SKM-1 treated with dmso at 0.1 percent for 144 hours (cell line): ENCODE measurements around the gene OR2M3.
"Not testable (repeated sequence)": the region's sequence is repeated elsewhere in the genome, so short reads cannot be mapped to it uniquely, and the experiment has no call there.

Experiments
- DNase-seq: peaks from one replicate; lab custom pipeline; 2025; ENCODE audit not compliant: unreplicated experiment; lab: John Stamatoyannopoulos, UW

Gene OR2M3, protein sequence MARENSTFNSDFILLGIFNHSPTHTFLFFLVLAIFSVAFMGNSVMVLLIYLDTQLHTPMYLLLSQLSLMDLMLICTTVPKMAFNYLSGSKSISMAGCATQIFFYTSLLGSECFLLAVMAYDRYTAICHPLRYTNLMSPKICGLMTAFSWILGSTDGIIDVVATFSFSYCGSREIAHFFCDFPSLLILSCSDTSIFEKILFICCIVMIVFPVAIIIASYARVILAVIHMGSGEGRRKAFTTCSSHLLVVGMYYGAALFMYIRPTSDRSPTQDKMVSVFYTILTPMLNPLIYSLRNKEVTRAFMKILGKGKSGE

GRCh38 chr1:248196965-248197364, at the start of gene OR2M3:
Gene OR2M3, plus strand, starts transcription at chr1:248197265. Its CDS starts 5,803 bp downstream, at chr1:248203068.
- DNase-seq: no peak

- DNase-seq: no peak
Observed at GRCh38 chr1:248152056-248152827, 44.8 kb upstream of the OR2M3 start.

DNA sequence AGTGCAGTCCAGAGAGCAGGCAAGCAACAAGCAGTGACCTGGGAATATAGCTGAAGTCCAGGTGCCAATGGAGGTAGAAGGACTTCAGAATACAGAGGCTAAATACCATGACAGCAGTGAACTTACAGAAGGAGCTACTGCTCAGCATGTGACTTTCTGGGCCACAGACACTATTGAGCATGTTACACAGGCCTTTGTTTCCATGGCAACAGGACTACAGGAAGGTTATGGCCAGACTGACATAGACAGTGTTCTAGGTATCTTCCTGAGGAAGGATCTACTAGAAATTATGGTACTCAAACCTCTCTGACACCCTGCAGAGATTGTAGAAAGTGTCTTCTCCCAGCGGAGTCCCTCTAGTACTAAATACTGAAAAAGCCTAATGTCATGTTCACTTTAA, 41.1 kb upstream of the OR2M3 start:
- DNase-seq: no peak

- no peak for DNase-seq
Observed at GRCh38 chr1:248158758-248159157, 38.3 kb upstream of the OR2M3 start.

GRCh38 chr1:248164031-248164430, 33.0 kb upstream of the OR2M3 start:
- no peak for DNase-seq

DNA sequence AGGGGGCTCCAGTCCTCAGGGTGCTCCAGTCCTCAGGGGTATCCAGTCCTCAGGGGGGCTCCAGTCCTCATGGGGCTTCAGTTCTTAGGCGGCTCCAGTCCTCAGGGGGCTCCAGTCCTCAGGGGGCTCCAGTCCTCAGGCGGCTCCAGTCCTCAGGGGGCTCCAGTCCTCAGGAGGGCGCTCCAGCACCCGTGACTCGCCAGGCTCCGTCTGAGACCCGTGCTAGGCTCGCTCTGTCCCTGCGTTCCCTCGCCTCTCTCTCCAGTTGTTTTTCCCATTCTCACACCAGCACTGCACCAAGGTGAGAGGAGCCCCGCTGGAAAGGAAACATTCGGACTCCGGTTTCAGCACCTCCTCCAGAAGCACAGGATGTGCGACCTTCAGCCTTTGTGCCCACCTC, 31.9 kb upstream of the OR2M3 start:
- no peak for DNase-seq

GRCh38 chr1:248174521-248174920, 22.5 kb upstream of the OR2M3 start, which contains the start of gene OR2M2:
Gene OR2M2, plus strand, starts transcription at chr1:248174821. Its CDS starts 5,165 bp downstream, at chr1:248179986.
- no peak for DNase-seq

DNA sequence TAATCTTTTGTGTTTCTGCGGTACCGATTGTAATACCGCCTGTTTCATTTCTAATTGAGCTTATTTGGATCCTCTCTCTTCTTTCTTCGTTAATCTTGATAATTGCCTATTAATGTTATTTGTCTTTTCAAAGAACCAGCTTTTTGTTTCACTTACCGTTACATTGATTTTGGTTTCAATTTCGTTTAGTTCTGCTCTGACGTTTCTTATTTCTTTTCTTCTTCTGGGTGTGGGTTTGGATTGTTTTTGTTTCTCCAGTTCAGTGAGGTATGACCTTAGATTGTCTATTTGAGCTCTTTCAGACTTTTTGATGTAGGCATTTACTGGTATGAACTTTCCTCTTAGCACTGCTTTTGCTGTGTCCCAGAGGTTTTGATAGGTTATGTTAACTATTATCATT, 13.1 kb upstream of the OR2M3 start:
- DNase-seq: no peak

DNA sequence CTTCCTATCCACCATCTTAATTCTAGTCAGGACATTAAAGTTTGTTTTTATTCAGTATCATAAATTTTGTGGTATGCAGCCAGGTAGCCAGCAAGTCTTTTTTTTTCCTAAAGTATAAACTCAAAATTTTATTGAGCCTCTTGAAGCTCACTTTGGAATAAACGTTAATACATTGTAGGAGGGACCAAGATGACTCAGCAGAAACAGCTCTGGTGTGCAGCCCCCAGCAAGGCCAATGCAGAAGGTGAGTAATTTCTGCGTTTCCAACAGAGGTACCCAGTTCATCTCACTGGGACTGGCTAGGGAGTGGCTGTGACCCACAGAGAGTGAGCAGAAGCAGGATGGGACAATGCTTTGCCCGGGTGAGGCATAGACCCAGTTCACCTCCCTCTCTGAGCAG, 9.7 kb upstream of the OR2M3 start:
- no peak for DNase-seq

- no peak for DNase-seq
Observed at GRCh38 chr1:248189026-248189425, 8.0 kb upstream of the OR2M3 start.

DNA sequence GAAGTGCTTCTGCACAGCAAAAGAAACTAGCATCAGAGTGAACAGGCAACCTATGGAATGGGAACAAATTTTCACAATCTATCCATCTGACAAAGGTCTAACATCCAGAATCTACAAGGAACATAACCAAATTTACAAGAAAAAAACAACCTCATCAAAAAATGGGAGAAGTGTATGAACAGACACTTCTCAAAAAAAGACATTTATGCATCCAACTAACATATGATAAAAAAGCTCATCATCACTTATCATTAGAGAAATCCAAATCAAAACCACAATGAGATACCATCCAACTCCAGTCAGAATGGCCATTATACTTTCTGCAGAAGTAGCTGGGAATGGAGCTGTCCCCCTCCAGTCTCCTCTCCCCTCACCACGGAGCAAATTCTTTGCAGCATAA, 2.9 kb upstream of the OR2M3 start:
- no peak for DNase-seq

DNA sequence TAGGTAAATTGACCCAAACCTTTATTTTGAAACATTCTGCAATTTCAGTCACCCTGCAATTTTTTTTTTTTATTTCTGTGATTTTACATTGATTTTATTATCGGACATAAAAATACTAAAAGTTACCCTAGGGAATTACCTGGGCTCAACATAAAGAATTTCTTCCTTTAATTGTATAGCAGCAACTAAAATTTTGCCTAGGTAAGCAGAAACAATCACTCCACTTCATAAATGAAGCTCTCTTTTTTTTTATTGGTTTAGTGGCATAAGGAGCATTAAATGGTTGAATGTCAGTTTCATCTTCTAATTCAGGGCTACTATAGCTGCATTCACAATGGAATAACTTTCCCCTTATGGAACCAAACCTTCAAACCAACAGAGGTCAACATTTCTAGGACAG, 18.8 kb downstream of the OR2M3 start:
- DNase-seq: no peak

DNA sequence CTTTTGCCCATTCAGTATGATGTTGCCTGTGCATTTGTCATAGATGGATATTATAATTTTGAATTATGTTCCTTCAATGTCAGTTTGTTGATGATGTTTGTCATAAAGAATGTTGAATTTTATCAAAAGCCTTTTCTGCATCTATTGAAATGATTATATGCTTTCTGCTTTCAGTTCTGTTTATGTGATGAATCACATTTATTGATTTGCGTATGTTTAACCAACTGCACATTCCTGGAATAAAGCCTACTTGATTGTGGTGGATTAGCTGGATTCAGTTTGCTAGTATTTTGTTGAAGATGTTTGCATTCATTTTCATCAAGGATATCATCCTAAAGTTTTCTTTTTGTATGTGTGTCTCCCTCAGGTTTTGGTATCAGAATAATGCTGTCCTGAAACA, 28.5 kb downstream of the OR2M3 start:
- no peak for DNase-seq

GRCh38 chr1:248229360-248229908, 32.4 kb downstream of the OR2M3 start:
- DNase-seq: no peak

DNA sequence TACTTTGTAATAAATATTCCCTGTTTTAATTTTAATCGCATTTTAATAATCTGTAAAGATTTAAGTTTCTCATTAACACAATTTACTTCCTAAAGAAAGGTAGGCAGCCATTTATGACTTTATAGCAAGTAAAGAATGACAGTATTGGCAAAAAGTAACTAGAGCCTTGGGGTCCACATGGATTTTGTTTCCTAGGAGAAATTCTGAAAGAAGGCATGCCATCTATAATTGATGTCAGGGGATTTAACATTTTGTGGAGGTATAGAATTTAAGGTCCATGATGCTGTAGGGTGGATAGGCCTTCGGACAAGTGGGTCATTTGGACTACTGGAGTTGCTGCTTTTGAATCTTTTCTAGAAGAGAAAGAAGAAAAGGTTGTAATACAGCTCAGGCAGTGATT, 34.1 kb downstream of the OR2M3 start, which contains the start of gene OR2M4:
Gene OR2M4, plus strand, starts transcription at position 301 of the 400 bp plus-strand sequence. CDS start 7,512 bp downstream, outside the sequence.
- DNase-seq: no peak

DNA sequence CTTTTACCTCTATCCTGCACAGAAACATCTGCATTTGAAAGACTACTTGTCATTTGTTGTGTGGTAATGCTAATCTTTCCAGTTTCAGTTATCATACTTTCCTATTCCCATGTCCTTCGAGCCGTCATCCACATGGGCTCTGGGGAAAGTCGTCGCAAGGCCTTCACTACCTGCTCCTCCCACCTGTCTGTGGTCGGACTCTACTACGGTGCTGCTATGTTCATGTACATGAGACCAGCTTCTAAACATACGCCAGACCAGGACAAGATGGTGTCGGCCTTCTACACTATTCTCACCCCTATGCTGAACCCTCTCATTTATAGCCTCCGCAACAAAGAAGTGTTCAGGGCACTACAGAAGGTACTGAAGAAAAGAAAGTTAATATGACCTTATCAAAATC, 42.4 kb downstream of the OR2M3 start:
- DNase-seq: no peak

DNA sequence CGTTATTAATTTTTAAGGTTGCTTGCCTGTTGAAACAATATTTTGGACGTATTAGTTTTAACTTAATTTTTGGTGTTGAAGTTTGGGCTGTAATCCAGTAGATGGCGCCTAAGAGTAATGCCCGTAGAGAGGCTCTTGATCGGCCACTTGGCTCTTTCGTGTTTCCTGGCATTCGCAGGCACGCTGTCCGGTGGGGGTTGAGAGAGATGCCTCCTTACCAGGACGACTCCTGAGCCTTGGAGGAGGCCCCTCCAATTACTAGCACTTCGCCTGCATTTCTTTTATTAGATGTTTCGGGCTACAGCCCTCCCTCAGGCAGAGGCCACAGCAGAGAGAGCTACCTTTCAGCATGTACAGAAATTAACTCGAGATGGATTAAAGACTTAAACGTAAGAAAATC, 46.1 kb downstream of the OR2M3 start:
- DNase-seq: peak; percentile 79

GRCh38 chr1:248259309-248259708, 62.2 kb downstream of the OR2M3 start:
- not testable (repeated sequence) for DNase-seq
